HFF-Myc (cell line): ENCODE measurements around the gene NR1H2.

ENCODE experiments used
- DNase-seq: peaks from one replicate; pipeline ENCODE4 v3.0.0-alpha.2; 2011; ENCODE audit warnings: low read depth; ENCODE audit errors: extremely low read depth
- H3K4me3 ChIP-seq: replicated peaks from 2 replicates; pipeline ENCODE4 v1.5.1; 2011; ENCODE audit warnings: low read depth, mild to moderate bottlenecking, control low read depth, low read length
- TF ChIP-seq, protein P1 (sequence below): IDR thresholded peaks from 2 replicates; pipeline ENCODE4 v1.5.1; 2012; ENCODE audit warnings: mild to moderate bottlenecking, low read depth, low read length, control low read depth; ENCODE audit errors: missing control alignments

Gene NR1H2

DNA sequence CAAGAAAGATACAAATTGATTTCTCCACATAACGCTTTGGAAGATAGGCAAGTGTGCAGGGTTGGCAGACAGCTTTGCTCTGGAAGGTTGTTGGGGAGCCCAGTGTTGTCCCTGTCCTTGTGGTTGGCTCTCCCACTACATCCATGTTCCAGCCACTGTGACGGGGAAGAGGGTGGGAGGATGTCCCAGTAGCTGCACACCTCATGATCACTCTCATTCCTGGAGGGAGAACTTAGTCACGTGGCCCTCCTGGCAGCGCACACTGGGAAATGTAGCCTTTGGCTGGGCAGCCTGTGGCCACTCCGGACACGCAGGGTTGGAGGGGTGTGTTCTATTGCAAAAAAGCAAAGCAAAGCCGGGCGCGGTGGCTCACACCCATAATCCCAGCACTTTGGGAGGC, 17.8 kb downstream of the NR1H2 start:
- TF ChIP-seq, protein P1, sequence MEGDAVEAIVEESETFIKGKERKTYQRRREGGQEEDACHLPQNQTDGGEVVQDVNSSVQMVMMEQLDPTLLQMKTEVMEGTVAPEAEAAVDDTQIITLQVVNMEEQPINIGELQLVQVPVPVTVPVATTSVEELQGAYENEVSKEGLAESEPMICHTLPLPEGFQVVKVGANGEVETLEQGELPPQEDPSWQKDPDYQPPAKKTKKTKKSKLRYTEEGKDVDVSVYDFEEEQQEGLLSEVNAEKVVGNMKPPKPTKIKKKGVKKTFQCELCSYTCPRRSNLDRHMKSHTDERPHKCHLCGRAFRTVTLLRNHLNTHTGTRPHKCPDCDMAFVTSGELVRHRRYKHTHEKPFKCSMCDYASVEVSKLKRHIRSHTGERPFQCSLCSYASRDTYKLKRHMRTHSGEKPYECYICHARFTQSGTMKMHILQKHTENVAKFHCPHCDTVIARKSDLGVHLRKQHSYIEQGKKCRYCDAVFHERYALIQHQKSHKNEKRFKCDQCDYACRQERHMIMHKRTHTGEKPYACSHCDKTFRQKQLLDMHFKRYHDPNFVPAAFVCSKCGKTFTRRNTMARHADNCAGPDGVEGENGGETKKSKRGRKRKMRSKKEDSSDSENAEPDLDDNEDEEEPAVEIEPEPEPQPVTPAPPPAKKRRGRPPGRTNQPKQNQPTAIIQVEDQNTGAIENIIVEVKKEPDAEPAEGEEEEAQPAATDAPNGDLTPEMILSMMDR: no peak
- H3K4me3 ChIP-seq: no peak overlapping the region
- no peak for DNase-seq

DNA sequence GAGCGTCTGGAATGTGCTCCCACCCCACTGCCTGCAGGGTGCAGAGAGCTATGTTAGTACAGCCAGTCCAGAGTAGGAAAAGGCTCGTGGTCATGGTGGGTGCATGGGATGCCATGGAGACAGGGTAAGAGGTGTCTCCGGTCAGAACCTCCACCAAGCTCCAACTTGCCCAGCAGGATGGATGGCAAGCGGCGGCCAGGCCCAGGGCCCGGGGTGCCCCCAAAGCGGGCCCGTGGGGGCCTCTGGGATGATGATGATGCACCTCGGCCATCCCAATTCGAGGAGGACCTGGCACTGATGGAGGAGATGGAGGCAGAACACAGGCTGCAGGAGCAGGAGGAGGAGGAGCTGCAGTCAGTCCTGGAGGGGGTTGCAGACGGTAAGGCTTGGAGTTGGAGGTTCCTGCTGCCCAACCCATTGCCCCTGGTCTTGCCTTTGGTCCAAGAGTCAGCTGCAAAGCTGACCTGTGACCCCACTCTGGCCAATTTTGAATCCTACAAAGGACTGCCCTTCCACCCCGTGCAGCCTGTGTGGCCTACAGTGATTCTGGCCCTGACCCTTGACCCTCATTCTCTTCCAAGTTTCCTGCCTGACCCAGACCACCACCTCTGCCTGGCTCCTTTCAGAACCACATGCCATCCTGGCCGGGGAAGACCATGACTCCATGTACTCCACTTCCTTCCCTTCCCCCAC, 22.6 kb downstream of the NR1H2 start:
- no peak overlapping the region for H3K4me3 ChIP-seq
- TF ChIP-seq, protein P1: no peak
- no peak for DNase-seq

DNA sequence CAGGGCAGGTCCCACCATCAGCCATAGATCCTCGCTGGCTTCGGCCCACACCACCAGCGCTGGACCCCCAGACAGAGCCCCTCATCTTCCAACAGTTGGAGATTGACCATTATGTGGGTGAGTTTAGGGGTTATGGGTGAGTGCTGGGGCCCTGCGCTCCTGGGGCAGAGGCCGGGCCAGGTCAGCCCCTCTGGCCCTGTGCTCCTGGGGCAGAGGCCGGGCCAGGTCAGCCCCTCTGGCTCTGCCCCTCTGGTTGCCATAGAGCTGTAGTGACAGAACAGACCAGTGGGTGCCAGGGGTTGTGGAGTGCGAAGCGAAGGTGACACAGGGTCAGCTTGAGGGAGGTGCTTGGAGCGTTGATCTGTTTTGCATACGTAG, 23.1 kb downstream of the NR1H2 start:
- no peak overlapping the region for H3K4me3 ChIP-seq
- TF ChIP-seq, protein P1: no peak
- DNase-seq: no peak

DNA sequence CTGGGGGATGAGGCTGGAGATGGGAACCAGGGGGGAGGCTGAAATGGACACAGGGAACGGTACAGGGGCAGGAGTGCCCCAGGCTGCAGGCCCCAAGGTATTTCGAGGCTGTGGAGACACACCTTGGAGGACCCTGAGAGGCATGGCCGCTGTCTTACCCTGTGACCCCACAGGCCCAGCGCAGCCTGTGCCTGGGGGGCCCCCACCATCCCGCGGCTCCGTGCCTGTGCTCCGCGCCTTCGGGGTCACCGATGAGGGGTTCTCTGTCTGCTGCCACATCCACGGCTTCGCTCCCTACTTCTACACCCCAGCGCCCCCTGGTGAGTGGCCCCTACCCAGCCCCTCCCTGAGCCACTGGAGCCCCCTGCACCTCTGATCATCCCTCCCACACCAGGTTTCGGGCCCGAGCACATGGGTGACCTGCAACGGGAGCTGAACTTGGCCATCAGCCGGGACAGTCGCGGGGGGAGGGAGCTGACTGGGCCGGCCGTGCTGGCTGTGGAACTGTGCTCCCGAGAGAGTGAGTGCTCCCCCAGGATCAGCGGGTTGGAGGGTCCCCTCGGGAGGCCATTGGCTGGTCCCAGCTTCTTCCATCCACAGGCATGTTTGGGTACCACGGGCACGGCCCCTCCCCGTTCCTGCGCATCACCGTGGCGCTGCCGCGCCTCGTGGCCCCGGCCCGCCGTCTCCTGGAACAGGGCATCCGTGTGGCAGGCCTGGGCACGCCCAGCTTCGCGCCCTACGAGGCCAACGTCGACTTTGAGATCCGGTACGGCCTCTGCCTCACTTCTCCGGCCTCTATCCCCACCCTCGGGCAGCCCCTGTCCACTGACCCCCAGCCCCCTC, 25.6 kb downstream of the NR1H2 start:
- H3K4me3 ChIP-seq: no peak overlapping the region
- TF ChIP-seq, protein P1: no peak
- no peak for DNase-seq

DNA sequence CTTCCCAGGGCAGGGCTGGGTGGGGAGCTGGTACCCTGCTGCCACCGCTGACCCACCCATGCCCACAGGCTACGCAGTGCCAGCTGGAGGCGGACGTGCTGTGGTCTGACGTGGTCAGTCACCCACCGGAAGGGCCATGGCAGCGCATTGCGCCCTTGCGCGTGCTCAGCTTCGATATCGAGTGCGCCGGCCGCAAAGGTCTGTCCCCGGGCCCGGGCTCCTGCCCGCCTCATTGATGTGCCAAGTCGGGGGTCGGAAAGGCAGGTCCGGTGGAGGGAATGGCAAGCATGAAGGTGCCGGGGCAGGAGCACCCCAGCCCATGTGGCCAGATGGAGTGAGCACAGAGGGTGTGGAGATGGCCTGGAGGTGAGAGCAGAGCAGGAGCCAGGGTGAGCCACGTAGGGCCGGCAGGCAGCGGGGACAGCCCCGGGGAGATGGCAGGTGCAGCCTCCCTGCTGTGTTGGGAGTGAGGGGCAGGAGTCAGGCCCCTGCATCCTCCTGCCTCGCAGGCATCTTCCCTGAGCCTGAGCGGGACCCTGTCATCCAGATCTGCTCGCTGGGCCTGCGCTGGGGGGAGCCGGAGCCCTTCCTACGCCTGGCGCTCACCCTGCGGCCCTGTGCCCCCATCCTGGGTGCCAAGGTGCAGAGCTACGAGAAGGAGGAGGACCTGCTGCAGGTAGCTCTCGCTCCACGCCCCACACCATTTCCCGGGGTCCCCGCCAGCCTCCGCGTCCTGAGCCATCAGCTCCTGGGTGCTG, 26.5 kb downstream of the NR1H2 start:
- TF ChIP-seq, protein P1: no peak
- no peak for DNase-seq
- no peak overlapping the region for H3K4me3 ChIP-seq

DNA sequence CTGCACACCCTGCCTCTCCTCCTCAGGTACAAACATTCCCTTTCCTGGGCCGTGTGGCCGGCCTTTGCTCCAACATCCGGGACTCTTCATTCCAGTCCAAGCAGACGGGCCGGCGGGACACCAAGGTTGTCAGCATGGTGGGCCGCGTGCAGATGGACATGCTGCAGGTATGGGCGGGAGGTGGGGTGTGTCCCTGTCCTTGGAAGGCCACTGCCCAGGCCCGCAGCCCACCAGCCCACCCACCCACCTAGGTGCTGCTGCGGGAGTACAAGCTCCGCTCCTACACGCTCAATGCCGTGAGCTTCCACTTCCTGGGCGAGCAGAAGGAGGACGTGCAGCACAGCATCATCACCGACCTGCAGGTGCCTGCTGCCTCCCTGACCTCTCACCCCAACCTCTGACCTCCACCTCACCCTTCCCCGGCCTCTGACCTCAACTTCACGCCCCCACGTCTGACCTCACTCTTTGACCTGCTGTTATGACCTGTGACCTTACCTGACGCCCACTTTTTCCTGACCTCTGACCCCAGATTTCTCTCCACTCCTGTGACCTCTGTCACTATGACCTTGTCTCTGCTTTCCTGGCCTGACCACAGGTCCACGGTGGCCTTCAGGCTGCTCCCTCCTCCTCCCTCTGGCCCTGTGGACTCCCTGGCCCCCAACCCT, 30.0 kb downstream of the NR1H2 start:
- TF ChIP-seq, protein P1: no peak
- no peak for DNase-seq
- no peak overlapping the region for H3K4me3 ChIP-seq
